Stimulated activated CD8-positive, alpha-beta memory T cell treated with anti-CD3 and anti-CD28 coated beads, Interleukin-4, amount 100 ng/mL, for 24 hours (primary cell): Measurements from ENCODE around the gene C1QBP.
A peak's percentile ranks its signal among the peaks of the same experiment; 100 is the strongest.
"Not testable (repeated sequence)": the region's sequence is repeated elsewhere in the genome, so short reads cannot be mapped to it uniquely, and the experiment has no call there.

Experiments
- DNase-seq: peaks from one replicate; pipeline ENCODE4 v3.0.0-alpha.2; 2020; ENCODE audit warnings: low read depth

The C1QBP gene

GRCh38 chr17:5431949-5432556 is 6.9 kb downstream of the C1QBP start:
- no peak for DNase-seq

- not testable (repeated sequence) for DNase-seq
Measured at GRCh38 chr17:5431234-5431633, 7.7 kb downstream of the C1QBP start.

GRCh38 chr17:5430413-5430999 is 8.4 kb downstream of the C1QBP start:
- DNase-seq: no peak

GRCh38 chr17:5429191-5429887 is 9.6 kb downstream of the C1QBP start:
- DNase-seq: no peak

- DNase-seq: no peak
Measured at GRCh38 chr17:5425826-5426225, 13.1 kb downstream of the C1QBP start.

GRCh38 chr17:5424909-5425308 is 14.0 kb downstream of the C1QBP start:
- DNase-seq: no peak

- DNase-seq: no peak
Measured at GRCh38 chr17:5422505-5422904, 16.4 kb downstream of the C1QBP start.

- peak; percentile 77 for DNase-seq
Measured at GRCh38 chr17:5419959-5420653, 18.8 kb downstream of the C1QBP start, which contains the start of gene RPAIN. TSS of gene RPAIN (plus strand) at chr17:5420182. CDS start at chr17:5420211, 29 bp downstream.

- DNase-seq: peak; percentile 94
Measured at GRCh38 chr17:5419356-5419958, 19.5 kb downstream of the C1QBP start, which contains the start of gene NUP88. TSS of gene NUP88 (minus strand) at chr17:5419662. CDS start at chr17:5419650, 12 bp downstream.

GRCh38 chr17:5418858-5419355 is 20.0 kb downstream of the C1QBP start:
- DNase-seq: peak; percentile 44

- DNase-seq: no peak
Measured at GRCh38 chr17:5416901-5417300, 22.1 kb downstream of the C1QBP start.

GRCh38 chr17:5413682-5414081 is 25.3 kb downstream of the C1QBP start:
- no peak for DNase-seq

- no peak for DNase-seq
Measured at GRCh38 chr17:5410594-5411272, 28.2 kb downstream of the C1QBP start.

GRCh38 chr17:5408186-5408585 is 30.8 kb downstream of the C1QBP start:
- no peak for DNase-seq

GRCh38 chr17:5405400-5405799 is 33.6 kb downstream of the C1QBP start:
- DNase-seq: no peak

GRCh38 chr17:5399767-5400166 is 39.2 kb downstream of the C1QBP start:
- DNase-seq: no peak

- DNase-seq: no peak
Measured at GRCh38 chr17:5396612-5397011, 42.3 kb downstream of the C1QBP start.

GRCh38 chr17:5391678-5392077 is 47.3 kb downstream of the C1QBP start:
- DNase-seq: no peak
